Natural killer cell (primary cell): ENCODE measurements around the gene TMEM240. TPM values are rescaled to one million over a fixed set of nuclear protein-coding genes. Genes with fewer than 3 reads are reported as not detected.

ENCODE experiments used
- ATAC-seq, 3 donors: fragments of 150-1000 bp in 2 of 3; fragments of 200-7000 bp in 1 of 3; cut with Tn5 transposase; 1 replicate in 1 of 3; 2 replicates in 2 of 3; pipeline ENCODE4 v1.10.0; 2021; ENCODE audit warnings: mild to moderate bottlenecking in 2 of 3, moderate library complexity in 2 of 3
- DNase-seq, 2 donors: peaks; one replicate each; pipeline versions ENCODE4 v3.0.0 to v3.0.0-alpha.2; 2013 to 2021; ENCODE audit warnings: mixed read lengths in 1 of 2
- H3K27ac ChIP-seq: one replicate; pipeline ENCODE4 v1.5.1; 2013; ENCODE audit warnings: mild to moderate bottlenecking, low read length
- H3K27me3 ChIP-seq: one replicate; pipeline ENCODE4 v1.6.1; 2013; ENCODE audit warnings: low read length; ENCODE audit not compliant: control insufficient read depth, insufficient read depth
- H3K36me3 ChIP-seq: one replicate; pipeline ENCODE4 v1.6.1; 2013; ENCODE audit warnings: low read length; ENCODE audit not compliant: control insufficient read depth, insufficient read depth
- H3K4me1 ChIP-seq: one replicate; pipeline ENCODE4 v1.6.1; 2013; ENCODE audit warnings: low read length; ENCODE audit not compliant: control insufficient read depth, insufficient read depth
- H3K4me3 ChIP-seq: one replicate; pipeline ENCODE4 v1.5.1; 2013; ENCODE audit warnings: low read length
- H3K9me3 ChIP-seq: one replicate; pipeline ENCODE4 v1.6.1; 2013; ENCODE audit warnings: low read length; ENCODE audit not compliant: control insufficient read depth, insufficient read depth
- H3K27ac Mint-ChIP-seq, 2 donors: one replicate each; pipeline ENCODE4 v1.8.0; 2022; ENCODE audit warnings: mild to moderate bottlenecking in 2 of 2, mixed read lengths in 2 of 2, moderate library complexity in 1 of 2
- H3K27me3 Mint-ChIP-seq, 2 donors: one replicate each; pipeline ENCODE4 v1.8.0; 2022; ENCODE audit warnings: low read depth in 2 of 2, mixed read lengths in 2 of 2
- H3K36me3 Mint-ChIP-seq: one replicate; pipeline ENCODE4 v1.8.0; 2022; ENCODE audit warnings: mixed read lengths
- H3K4me1 Mint-ChIP-seq, 2 donors: one replicate each; pipeline ENCODE4 v1.8.0; 2022; ENCODE audit warnings: mixed read lengths in 2 of 2
- H3K4me3 Mint-ChIP-seq: one replicate; pipeline ENCODE4 v1.8.0; 2022; ENCODE audit warnings: mild to moderate bottlenecking, moderate library complexity, mixed read lengths
- H3K9me3 Mint-ChIP-seq, 2 donors: one replicate each; pipeline ENCODE4 v1.8.0; 2022; ENCODE audit warnings: mixed read lengths in 2 of 2
- CTCF ChIP-seq: fragments of 200-600 bp; IDR thresholded peaks from one replicate; pipeline ENCODE4 v1.8.0; 2022; ENCODE audit warnings: antibody characterized with exemption
- WGBS: methylation state at CpG from one replicate; pipeline ENCODE4 v1.1.7; 2013; ENCODE audit warnings: missing lambda C conversion rate; ENCODE audit not compliant: insufficient coverage; 5-methylcytosine and 5-hydroxymethylcytosine counted together
- intact Hi-C: fragments of 100-400 bp; cut with micrococcal nuclease; formaldehyde crosslinking; loops from one replicate; pipeline ENCODE4 v1.14.2; 2022
- total RNA-seq, 4 donors: library from RNA; stranded (reverse); fragments of 120-200 nt in 1 of 4; gene quantifications; one replicate each; pipeline versions ENCODE4 v1.2.3 to v1.2.4, GENCODE V29; 2013 to 2022

Gene TMEM240
- total RNA-seq, 3 donors from 2014 or later (not counting 1 experiment from before 2014, with no cell fraction given) = 0.35 to 1.00 (median 0.83) TPM

- peaks cover 6% of the 10 kb centered on the region for H3K4me1 ChIP-seq
- intact Hi-C loops = no loop called here
- 98% methylated on average over 6 of the region's 6 CpGs for WGBS
- ATAC-seq (no peak), DNase-seq (no peak)
- H3K27ac Mint-ChIP-seq = no peak overlapping the region
- no peaks in the 10 kb centered on the region for H3K36me3 Mint-ChIP-seq
- H3K9me3 Mint-ChIP-seq = no peaks in the 10 kb centered on the region
- no peaks in the 10 kb centered on the region for H3K9me3 ChIP-seq
- H3K27me3 ChIP-seq = no peaks in the 10 kb centered on the region
- H3K36me3 ChIP-seq = peaks cover 10% of the 10 kb centered on the region
- H3K27ac ChIP-seq = no peak overlapping the region
- H3K4me1 Mint-ChIP-seq = peaks cover 5 to 14% of the 10 kb centered on the region in 2 donors
- no peak overlapping the region for H3K4me3 ChIP-seq
- H3K27me3 Mint-ChIP-seq = no peaks in the 10 kb centered on the region
- no peak for TF ChIP-seq CTCF
- H3K4me3 Mint-ChIP-seq = no peak overlapping the region
Observed at GRCh38 chr1:1556505-1556904, 16.1 kb upstream of the TMEM240 start.

GRCh38 chr1:1554926-1555915 is 14.8 kb upstream of the TMEM240 start:
- H3K4me3 Mint-ChIP-seq = no peak overlapping the region
- Histone ChIP-seq H3K36me3 (peaks cover 4% of the 10 kb centered on the region), H3K9me3 (no peaks in the 10 kb centered on the region), H3K27me3 (no peaks in the 10 kb centered on the region), H3K27ac (no peak overlapping the region), H3K4me1 (peaks cover 6% of the 10 kb centered on the region), H3K4me3 (no peak overlapping the region)
- H3K27me3 Mint-ChIP-seq = no peaks in the 10 kb centered on the region
- TF ChIP-seq CTCF = no peak
- 95% methylated on average over 30 of the region's 31 CpGs for WGBS
- H3K4me1 Mint-ChIP-seq = peaks cover 5 to 14% of the 10 kb centered on the region in 2 donors
- ATAC-seq (no peak), DNase-seq (no peak)
- H3K27ac Mint-ChIP-seq = peak overlapping the region; percentile 56 to 79
- no peaks in the 10 kb centered on the region for H3K9me3 Mint-ChIP-seq
- intact Hi-C loops = no loop called here
- no peaks in the 10 kb centered on the region for H3K36me3 Mint-ChIP-seq

GRCh38 chr1:1554550-1554925 is 14.1 kb upstream of the TMEM240 start:
- intact Hi-C loops = no loop called here
- ATAC-seq (no peak), DNase-seq (no peak)
- H3K27ac ChIP-seq = no peak overlapping the region
- no peaks in the 10 kb centered on the region for H3K27me3 Mint-ChIP-seq
- no peaks in the 10 kb centered on the region for H3K36me3 Mint-ChIP-seq
- no peak for TF ChIP-seq CTCF
- peaks cover 5 to 14% of the 10 kb centered on the region in 2 donors for H3K4me1 Mint-ChIP-seq
- no peak overlapping the region for H3K4me3 Mint-ChIP-seq
- H3K4me3 ChIP-seq = no peak overlapping the region
- H3K4me1 ChIP-seq = peaks cover 6% of the 10 kb centered on the region
- peak overlapping the region in 1 of 2 donors; percentile 79 for H3K27ac Mint-ChIP-seq
- H3K9me3 ChIP-seq = no peaks in the 10 kb centered on the region
- H3K36me3 ChIP-seq = no peaks in the 10 kb centered on the region
- no peaks in the 10 kb centered on the region for H3K27me3 ChIP-seq
- no peaks in the 10 kb centered on the region for H3K9me3 Mint-ChIP-seq
- 84% methylated on average over 13 of the region's 13 CpGs for WGBS
